Progenitor cell of endocrine pancreas (in vitro differentiated cells): Measurements from ENCODE around the gene FAM3A. TPM values are rescaled to one million over a fixed set of nuclear protein-coding genes. Genes with fewer than 3 reads are reported as not detected.

ENCODE experiments used
- DNase-seq: peaks from one replicate; pipeline ENCODE4 v3.0.0; 2021; ENCODE audit warnings: low spot score; ENCODE audit not compliant: unreplicated experiment
- H3K27ac Mint-ChIP-seq: 2 replicates; pipeline ENCODE4 v1.8.0; 2021; ENCODE audit warnings: mild to moderate bottlenecking, moderate library complexity, mixed read lengths
- H3K27me3 Mint-ChIP-seq: 2 replicates; pipeline ENCODE4 v1.8.0; 2021; ENCODE audit warnings: mixed read lengths
- H3K36me3 Mint-ChIP-seq: 2 replicates; pipeline ENCODE4 v1.8.0; 2022; ENCODE audit warnings: mixed read lengths; ENCODE audit not compliant: insufficient read depth
- H3K4me1 Mint-ChIP-seq: 2 replicates; pipeline ENCODE4 v1.8.0; 2021; ENCODE audit warnings: low read depth, mixed read lengths
- H3K4me3 Mint-ChIP-seq: 2 replicates; pipeline ENCODE4 v1.8.0; 2021; ENCODE audit warnings: low read depth, mild to moderate bottlenecking, moderate library complexity, mixed read lengths
- H3K9me3 Mint-ChIP-seq: 2 replicates; pipeline ENCODE4 v1.8.0; 2021; ENCODE audit warnings: low read depth, mixed read lengths
- total RNA-seq: library from RNA; stranded (reverse); gene quantifications from 2 replicates; pipeline ENCODE4 v1.2.1, GENCODE V29; 2021
- TF ChIP-seq, protein P1 (sequence below): fragments of 200-600 bp; sonication (generic); IDR thresholded peaks from one replicate; pipeline ENCODE4 v1.5.0; 2021; ENCODE audit warnings: antibody characterized with exemption, mild to moderate bottlenecking; ENCODE audit not compliant: unreplicated experiment

Gene FAM3A
- total RNA-seq, 1 donor from 2014 or later, result 34.3 TPM

GRCh38 chrX:154530286-154530685 lies 14.3 kb upstream of the FAM3A start:
- no peak for DNase-seq
- Mint-ChIP-seq H3K27me3 (no peaks in the 10 kb centered on the region), H3K27ac (peak overlapping the region; percentile 37), H3K4me3 (no peak overlapping the region), H3K36me3 (peaks cover 3% of the 10 kb centered on the region), H3K9me3 (peaks cover 6% of the 10 kb centered on the region), H3K4me1 (peaks cover 6% of the 10 kb centered on the region)
- TF ChIP-seq, protein P1, sequence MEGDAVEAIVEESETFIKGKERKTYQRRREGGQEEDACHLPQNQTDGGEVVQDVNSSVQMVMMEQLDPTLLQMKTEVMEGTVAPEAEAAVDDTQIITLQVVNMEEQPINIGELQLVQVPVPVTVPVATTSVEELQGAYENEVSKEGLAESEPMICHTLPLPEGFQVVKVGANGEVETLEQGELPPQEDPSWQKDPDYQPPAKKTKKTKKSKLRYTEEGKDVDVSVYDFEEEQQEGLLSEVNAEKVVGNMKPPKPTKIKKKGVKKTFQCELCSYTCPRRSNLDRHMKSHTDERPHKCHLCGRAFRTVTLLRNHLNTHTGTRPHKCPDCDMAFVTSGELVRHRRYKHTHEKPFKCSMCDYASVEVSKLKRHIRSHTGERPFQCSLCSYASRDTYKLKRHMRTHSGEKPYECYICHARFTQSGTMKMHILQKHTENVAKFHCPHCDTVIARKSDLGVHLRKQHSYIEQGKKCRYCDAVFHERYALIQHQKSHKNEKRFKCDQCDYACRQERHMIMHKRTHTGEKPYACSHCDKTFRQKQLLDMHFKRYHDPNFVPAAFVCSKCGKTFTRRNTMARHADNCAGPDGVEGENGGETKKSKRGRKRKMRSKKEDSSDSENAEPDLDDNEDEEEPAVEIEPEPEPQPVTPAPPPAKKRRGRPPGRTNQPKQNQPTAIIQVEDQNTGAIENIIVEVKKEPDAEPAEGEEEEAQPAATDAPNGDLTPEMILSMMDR, result no peak

DNA sequence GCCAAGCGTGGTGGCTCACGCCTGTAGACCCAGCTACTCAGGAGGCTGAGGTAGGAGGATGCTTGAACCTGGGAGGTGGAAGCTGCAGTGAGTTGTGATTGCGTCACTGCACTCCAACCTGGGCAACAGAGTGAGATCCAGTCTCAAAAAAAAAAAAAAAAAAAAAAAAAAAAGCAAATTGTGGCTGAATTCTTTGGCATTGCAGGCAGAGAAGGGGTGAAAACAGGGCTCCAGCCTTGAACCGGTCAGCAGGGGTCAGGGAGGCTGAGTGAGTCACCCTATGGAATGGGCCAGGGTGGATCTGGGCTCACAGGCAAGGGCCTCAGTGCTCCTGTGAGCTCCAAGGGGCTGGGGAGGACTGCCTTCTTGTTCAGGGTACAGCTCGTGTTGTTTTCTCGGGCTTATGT lies 13.2 kb upstream of the FAM3A start:
- Mint-ChIP-seq H3K4me3 (no peak overlapping the region), H3K27ac (no peak overlapping the region), H3K36me3 (peaks cover 3% of the 10 kb centered on the region), H3K4me1 (peaks cover 6% of the 10 kb centered on the region), H3K27me3 (no peaks in the 10 kb centered on the region), H3K9me3 (peaks cover 6% of the 10 kb centered on the region)
- DNase-seq, result no peak
- TF ChIP-seq, protein P1, result no peak

GRCh38 chrX:154526901-154527675 lies 11.1 kb upstream of the FAM3A start:
- peak overlapping the region; percentile 65 for H3K4me3 Mint-ChIP-seq
- peaks cover 6% of the 10 kb centered on the region for H3K9me3 Mint-ChIP-seq
- no peak for DNase-seq
- peak overlapping the region; percentile 90 for H3K27ac Mint-ChIP-seq
- TF ChIP-seq, protein P1, result peak; percentile 54
- peaks cover 6% of the 10 kb centered on the region for H3K4me1 Mint-ChIP-seq
- H3K27me3 Mint-ChIP-seq, result no peaks in the 10 kb centered on the region
- no peaks in the 10 kb centered on the region for H3K36me3 Mint-ChIP-seq

DNA sequence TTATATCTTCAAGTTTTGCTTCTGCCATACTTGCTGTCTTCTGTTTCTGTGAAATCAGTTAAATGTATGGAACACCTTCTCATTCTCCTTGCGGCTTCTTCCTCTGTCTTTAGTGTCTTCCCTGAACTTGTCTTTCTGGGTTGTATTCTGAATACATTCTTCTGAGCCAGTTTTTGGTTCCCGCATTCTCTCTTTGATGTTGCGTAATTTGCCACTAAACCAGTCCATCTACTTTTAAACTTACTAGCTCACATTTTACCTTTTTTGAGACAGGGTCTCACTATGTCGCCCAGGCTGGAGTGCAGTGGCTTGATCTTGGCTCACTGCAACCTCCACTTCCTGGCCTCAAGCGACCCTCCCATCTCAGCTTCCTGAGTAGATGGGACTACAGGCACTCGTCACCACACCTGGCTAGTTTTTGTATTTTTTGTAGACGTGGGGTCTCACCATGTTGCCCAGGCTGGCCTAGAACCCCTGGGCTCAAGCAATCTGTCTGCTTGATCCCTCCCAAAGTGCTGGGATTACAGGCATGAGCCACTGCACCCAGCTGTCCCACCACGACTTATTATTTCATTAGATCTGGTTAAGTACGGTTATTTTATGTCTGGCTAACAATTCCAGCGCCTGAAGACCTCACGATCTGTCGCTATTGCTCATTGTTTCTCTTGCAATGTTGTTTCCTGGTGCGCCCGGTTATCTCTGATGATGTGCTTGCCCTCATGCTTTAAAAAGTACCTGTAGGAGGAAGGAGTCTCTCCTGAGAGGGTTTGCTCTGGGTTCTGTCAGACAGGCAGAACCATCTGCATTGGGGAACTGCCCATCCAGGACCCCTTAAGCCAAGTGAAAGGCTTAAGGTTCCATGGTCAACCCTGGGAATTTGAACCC lies 9.8 kb upstream of the FAM3A start:
- TF ChIP-seq, protein P1, result no peak
- Mint-ChIP-seq H3K4me1 (peaks cover 6% of the 10 kb centered on the region), H3K36me3 (no peaks in the 10 kb centered on the region), H3K9me3 (peaks cover 6% of the 10 kb centered on the region), H3K4me3 (no peak overlapping the region), H3K27ac (peak overlapping the region; percentile 3), H3K27me3 (no peaks in the 10 kb centered on the region)
- DNase-seq, result no peak

- Mint-ChIP-seq H3K4me3 (no peak overlapping the region), H3K27ac (no peak overlapping the region), H3K4me1 (peaks cover 13% of the 10 kb centered on the region), H3K36me3 (no peaks in the 10 kb centered on the region), H3K27me3 (no peaks in the 10 kb centered on the region), H3K9me3 (peaks cover 5% of the 10 kb centered on the region)
- TF ChIP-seq, protein P1, result no peak
- no peak for DNase-seq
Observed at GRCh38 chrX:154519389-154519788, 3.4 kb upstream of the FAM3A start.
